Right kidney (tissue), 1 donor: Measurements from ENCODE around the gene KCNH4.

Experiments
- DNase-seq: peaks from one replicate; pipeline ENCODE4 v3.0.0-alpha.2; 2016

Gene KCNH4

GRCh38 chr17:42116705-42117396, 64.1 kb downstream of the KCNH4 start:
- peak; percentile 73 for DNase-seq

- no peak for DNase-seq
Observed at GRCh38 chr17:42114118-42114517, 66.8 kb downstream of the KCNH4 start.

- DNase-seq: no peak
Observed at GRCh38 chr17:42113293-42114069, 67.5 kb downstream of the KCNH4 start.

GRCh38 chr17:42112552-42113176, 68.3 kb downstream of the KCNH4 start, which contains the start of gene DHX58:
Gene DHX58, minus strand, starts transcription at chr17:42112714. Its CDS starts 822 bp downstream, at chr17:42111892.
- no peak for DNase-seq

- no peak for DNase-seq
Observed at GRCh38 chr17:42111871-42112551, 68.9 kb downstream of the KCNH4 start.

- DNase-seq: no peak
Observed at GRCh38 chr17:42111265-42111636, 69.7 kb downstream of the KCNH4 start.

GRCh38 chr17:42110301-42111264, 70.4 kb downstream of the KCNH4 start:
- DNase-seq: no peak

GRCh38 chr17:42109086-42109485, 71.9 kb downstream of the KCNH4 start:
- no peak for DNase-seq

GRCh38 chr17:42107597-42108576, 73.1 kb downstream of the KCNH4 start:
- peak; percentile 55 for DNase-seq

GRCh38 chr17:42107124-42107523, 73.8 kb downstream of the KCNH4 start:
- no peak for DNase-seq
